ENCODE results near the gene TTLL9.

Gene TTLL9

DNA sequence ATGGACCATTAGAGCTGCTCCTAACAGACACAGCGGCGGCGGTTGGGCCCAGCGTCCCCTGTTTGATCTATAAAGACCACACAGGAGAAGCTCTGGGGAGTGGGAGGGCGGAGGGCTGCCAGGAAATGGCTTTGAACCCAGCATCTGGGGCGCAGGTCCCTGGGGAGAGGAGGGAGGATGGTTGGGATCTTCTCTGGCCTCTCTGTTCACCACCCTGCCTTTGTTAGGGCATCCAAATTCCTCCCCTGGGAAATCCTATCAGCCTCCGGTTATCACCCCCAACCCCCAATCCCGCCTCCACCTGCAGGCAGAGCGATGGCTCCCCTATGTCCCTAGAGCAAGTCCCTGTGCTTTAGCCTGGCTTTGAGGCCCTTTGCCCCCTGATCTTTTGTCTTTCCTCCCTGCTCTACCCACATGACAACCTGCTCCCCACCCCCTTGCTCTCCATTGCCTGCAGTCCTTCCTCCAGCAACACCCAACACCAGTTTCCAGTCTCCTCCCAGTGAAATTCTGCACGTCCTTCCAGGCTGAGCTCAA lies 104.6 kb downstream of the TTLL9 start:
- no peaks in the 10 kb centered on the region for H3K9me3 ChIP-seq (ENCODE audit: low read depth, low read length)
- H3K9ac ChIP-seq (ENCODE audit: insufficient read length), result no peak overlapping the region
- no peak for TF ChIP-seq POLR2AphosphoS5 (IDR thresholded peaks at IDR 0.05; ENCODE audit: borderline replicate concordance, low read depth, low read length)
- no peak for TF ChIP-seq EZH2 (IDR thresholded peaks at IDR 0.05)
- no peak for TF ChIP-seq FOXP2 (optimal IDR thresholded peaks at IDR 0.05; ENCODE audit: control extremely low read depth, extremely low read length, insufficient read depth)
- no peak overlapping the region for H3K4me3 ChIP-seq
- DNase-seq (ENCODE audit: low read depth, low spot score), result no peak
- H3K36me3 ChIP-seq (ENCODE audit: insufficient read depth, low read length), result no peaks in the 10 kb centered on the region
- no peak overlapping the region for H3K27ac ChIP-seq

DNA sequence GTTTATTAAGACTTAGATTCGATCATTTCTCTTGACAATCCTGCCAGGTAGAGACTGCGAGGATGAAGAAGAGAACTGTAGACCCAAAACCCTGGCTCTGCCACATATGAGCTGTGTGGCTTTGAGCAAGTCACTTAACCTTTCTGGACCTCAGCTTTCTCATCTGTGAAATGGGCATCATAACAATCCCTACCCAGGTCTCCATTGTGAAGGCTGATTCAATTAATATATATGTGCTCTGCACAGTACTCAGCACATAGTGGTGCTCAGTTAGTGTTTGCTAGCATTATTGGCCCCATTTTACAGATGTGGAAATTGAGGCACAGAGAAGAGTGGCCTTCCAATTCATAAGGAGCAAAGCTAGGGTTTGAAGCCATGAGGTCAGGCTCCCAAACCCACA lies 105.4 kb downstream of the TTLL9 start:
- Histone ChIP-seq H3K9ac (ENCODE audit: insufficient read length) (no peak overlapping the region), H3K9me3 (ENCODE audit: low read depth, low read length) (no peaks in the 10 kb centered on the region), H3K36me3 (ENCODE audit: insufficient read depth, low read length) (no peaks in the 10 kb centered on the region), H3K4me3 (no peak overlapping the region), H3K27ac (no peak overlapping the region)
- no peak for DNase-seq (ENCODE audit: low read depth, low spot score)
- TF ChIP-seq POLR2AphosphoS5 (IDR thresholded peaks at IDR 0.05; ENCODE audit: borderline replicate concordance, low read depth, low read length), result no peak
- TF ChIP-seq FOXP2 (optimal IDR thresholded peaks at IDR 0.05; ENCODE audit: control extremely low read depth, extremely low read length, insufficient read depth), result no peak
- no peak for TF ChIP-seq EZH2 (IDR thresholded peaks at IDR 0.05)

DNA sequence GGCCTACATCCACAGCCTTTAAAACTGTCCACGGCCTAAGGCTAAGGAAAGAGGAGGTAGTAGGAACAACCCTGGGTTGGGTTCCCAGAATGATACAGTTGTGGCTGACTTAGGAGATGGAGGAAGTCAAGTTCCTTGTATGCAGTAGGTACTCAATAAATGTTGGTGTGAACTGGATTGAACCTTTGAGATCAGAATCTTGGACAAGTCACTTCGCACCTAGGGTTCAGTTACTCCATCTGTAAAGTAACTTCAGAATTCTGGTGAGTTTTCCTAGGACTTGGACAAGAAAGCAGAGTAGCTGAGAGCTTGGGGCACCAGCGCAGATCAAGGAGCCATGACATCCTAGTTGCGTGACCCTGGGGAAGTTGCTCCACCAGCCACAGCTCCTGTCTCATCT lies 106.6 kb downstream of the TTLL9 start:
- Histone ChIP-seq H3K27ac (no peak overlapping the region), H3K9me3 (ENCODE audit: low read depth, low read length) (no peaks in the 10 kb centered on the region), H3K4me3 (no peak overlapping the region), H3K9ac (ENCODE audit: insufficient read length) (no peak overlapping the region), H3K36me3 (ENCODE audit: insufficient read depth, low read length) (no peaks in the 10 kb centered on the region)
- DNase-seq (ENCODE audit: low read depth, low spot score), result no peak
- TF ChIP-seq EZH2 (IDR thresholded peaks at IDR 0.05) (no peak), POLR2AphosphoS5 (IDR thresholded peaks at IDR 0.05; ENCODE audit: borderline replicate concordance, low read depth, low read length) (no peak), FOXP2 (optimal IDR thresholded peaks at IDR 0.05; ENCODE audit: control extremely low read depth, extremely low read length, insufficient read depth) (no peak)

DNA sequence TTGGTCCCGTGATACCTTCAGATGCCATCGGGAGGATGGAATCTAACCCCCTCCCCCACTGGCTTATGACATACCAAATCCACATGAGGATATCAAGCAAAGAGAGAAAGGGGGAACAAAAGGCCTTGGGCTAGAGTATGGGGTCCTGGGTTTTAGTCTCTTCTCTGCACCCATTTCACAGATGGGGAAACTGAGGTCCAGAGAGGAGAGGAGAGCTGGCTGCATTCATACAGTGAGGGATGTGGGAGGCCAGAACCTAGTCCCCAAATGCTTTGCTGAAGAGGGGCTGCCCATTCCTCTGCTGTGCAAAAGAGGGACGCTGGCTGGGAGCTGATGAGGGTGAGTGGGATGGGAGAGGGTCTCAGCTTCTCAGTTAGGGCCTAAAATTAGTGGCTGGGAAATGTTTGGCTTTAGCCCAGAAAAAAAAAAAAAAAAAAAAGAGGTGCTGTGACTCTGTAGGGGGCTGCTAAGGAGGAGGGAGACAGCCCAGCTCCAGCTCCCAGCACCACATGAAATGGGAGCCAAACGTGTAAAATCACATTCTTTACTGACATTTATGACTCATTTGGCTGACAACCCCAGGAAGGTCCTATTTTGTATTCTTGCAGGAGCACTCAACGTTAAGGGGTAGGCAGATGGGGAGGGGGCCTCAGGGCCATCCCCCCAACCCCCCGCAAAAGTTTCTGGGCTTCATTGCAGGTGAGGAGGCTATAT lies 109.4 kb downstream of the TTLL9 start:
- no peak overlapping the region for H3K27ac ChIP-seq
- TF ChIP-seq EZH2 (IDR thresholded peaks at IDR 0.05), result no peak
- no peak for TF ChIP-seq FOXP2 (optimal IDR thresholded peaks at IDR 0.05; ENCODE audit: control extremely low read depth, extremely low read length, insufficient read depth)
- no peak for TF ChIP-seq POLR2AphosphoS5 (IDR thresholded peaks at IDR 0.05; ENCODE audit: borderline replicate concordance, low read depth, low read length)
- no peaks in the 10 kb centered on the region for H3K9me3 ChIP-seq (ENCODE audit: low read depth, low read length)
- no peak for DNase-seq (ENCODE audit: low read depth, low spot score)
- H3K36me3 ChIP-seq (ENCODE audit: insufficient read depth, low read length), result no peaks in the 10 kb centered on the region
- H3K4me3 ChIP-seq, result no peak overlapping the region
- no peak overlapping the region for H3K9ac ChIP-seq (ENCODE audit: insufficient read length)

DNA sequence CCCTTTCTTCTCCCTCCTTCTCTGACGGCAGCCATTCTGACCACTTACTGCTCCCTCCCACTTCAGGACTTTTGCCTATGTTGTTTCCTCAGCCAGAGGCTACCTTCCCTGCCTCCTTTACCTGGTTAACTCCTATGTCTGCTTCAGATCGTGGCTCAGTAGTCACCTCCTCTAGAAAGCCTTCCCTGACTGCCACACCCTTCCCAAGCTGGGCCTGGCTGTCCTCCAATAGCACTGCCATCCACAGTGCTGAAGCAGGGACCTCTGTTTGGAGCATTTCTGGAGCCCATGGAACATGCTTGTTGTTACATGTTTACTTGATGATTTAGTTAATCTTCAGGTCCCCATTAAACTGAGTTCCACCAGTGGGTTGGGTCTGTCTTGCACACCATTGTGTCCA lies 111.3 kb downstream of the TTLL9 start:
- DNase-seq (ENCODE audit: low read depth, low spot score), result no peak
- Histone ChIP-seq H3K36me3 (ENCODE audit: insufficient read depth, low read length) (no peaks in the 10 kb centered on the region), H3K9ac (ENCODE audit: insufficient read length) (no peak overlapping the region), H3K9me3 (ENCODE audit: low read depth, low read length) (no peaks in the 10 kb centered on the region), H3K27ac (no peak overlapping the region), H3K4me3 (no peak overlapping the region)
- TF ChIP-seq EZH2 (IDR thresholded peaks at IDR 0.05) (no peak), FOXP2 (optimal IDR thresholded peaks at IDR 0.05; ENCODE audit: control extremely low read depth, extremely low read length, insufficient read depth) (no peak), POLR2AphosphoS5 (IDR thresholded peaks at IDR 0.05; ENCODE audit: borderline replicate concordance, low read depth, low read length) (no peak)

DNA sequence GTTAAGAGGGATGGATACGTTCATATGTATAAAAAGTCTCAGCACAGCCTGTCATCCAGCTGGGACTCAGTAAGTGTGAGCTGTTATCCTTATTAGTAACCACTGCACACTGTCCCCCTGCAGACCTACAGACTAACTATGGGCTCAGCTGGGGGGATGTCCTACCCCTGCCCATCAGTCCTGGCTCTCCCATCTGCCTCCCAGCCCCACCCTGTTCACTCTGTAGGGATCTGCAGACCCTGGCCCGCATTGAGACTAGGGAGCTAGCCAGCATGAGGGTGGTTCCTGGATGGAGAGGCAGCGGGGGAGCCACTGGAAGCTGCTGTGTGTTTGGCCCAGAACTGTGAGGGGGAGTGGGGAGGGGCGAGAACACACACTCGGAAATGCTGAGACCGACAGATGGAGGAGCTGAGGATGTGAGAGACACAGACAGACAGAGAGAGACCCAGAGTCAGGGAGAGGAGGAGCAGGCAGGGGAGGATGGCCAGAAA lies 114.6 kb downstream of the TTLL9 start:
- no peaks in the 10 kb centered on the region for H3K36me3 ChIP-seq (ENCODE audit: insufficient read depth, low read length)
- TF ChIP-seq EZH2 (IDR thresholded peaks at IDR 0.05), result no peak
- TF ChIP-seq FOXP2 (optimal IDR thresholded peaks at IDR 0.05; ENCODE audit: control extremely low read depth, extremely low read length, insufficient read depth), result no peak
- no peak for TF ChIP-seq POLR2AphosphoS5 (IDR thresholded peaks at IDR 0.05; ENCODE audit: borderline replicate concordance, low read depth, low read length)
- no peaks in the 10 kb centered on the region for H3K9me3 ChIP-seq (ENCODE audit: low read depth, low read length)
- no peak for DNase-seq (ENCODE audit: low read depth, low spot score)
- H3K9ac ChIP-seq (ENCODE audit: insufficient read length), result no peak overlapping the region
- no peak overlapping the region for H3K27ac ChIP-seq
- no peak overlapping the region for H3K4me3 ChIP-seq

DNA sequence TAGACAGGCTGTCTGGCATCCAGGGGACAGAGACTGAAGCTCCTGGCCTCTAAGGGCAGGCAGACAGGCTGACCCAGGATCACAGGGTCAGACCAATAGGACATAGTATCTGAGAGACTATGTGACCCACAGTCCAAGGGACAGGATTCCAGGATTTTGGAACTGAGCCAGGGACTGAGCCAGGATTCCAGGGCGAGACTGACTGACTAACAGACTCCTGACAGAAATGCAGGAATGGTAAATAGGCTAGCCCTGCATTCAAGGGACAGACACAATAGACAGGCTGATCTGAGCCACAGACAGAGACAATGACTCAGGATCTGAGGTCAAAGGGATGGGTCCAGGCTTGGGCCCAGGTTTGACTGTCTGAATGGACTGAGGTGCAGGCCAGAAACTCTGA lies 117.3 kb downstream of the TTLL9 start:
- DNase-seq (ENCODE audit: low read depth, low spot score), result no peak
- H3K27ac ChIP-seq, result no peak overlapping the region

DNA sequence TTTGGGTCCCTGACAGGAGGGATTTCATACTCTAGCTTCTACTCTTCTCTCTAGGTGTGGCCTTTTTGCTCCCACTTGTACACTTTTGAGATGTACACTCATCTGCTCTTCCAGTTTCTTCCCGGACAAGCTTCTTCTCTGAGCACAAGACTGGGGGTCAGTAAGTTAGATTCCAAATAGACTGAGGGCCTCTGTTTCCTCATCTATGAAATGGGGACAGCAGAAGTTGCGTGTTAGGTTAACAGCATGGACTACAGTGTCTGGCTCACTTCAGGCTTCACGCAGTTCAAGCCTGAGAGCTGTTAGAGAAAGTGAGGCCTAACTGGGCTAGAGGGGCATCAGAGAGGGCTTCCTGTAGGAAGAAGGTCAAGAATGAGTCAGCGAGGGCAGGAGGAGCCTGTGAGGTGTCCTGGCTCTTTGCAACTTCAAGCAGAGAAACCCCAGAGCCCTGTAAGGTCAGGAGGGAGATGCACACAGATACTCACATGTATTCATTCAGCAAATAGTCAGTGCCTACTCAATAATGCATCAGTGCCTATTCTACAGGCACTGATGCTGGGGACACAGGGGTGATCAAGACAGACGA lies 118.1 kb downstream of the TTLL9 start:
- TF ChIP-seq FOXP2 (optimal IDR thresholded peaks at IDR 0.05; ENCODE audit: control extremely low read depth, extremely low read length, insufficient read depth) (no peak), EZH2 (IDR thresholded peaks at IDR 0.05) (no peak), POLR2AphosphoS5 (IDR thresholded peaks at IDR 0.05; ENCODE audit: borderline replicate concordance, low read depth, low read length) (no peak)
- no peak for DNase-seq (ENCODE audit: low read depth, low spot score)
- Histone ChIP-seq H3K27ac (no peak overlapping the region), H3K9ac (ENCODE audit: insufficient read length) (no peak overlapping the region), H3K36me3 (ENCODE audit: insufficient read depth, low read length) (no peaks in the 10 kb centered on the region), H3K9me3 (ENCODE audit: low read depth, low read length) (no peaks in the 10 kb centered on the region), H3K4me3 (no peak overlapping the region)

More for the DNA sequence above, 117.3 kb downstream of the TTLL9 start:
- no peaks in the 10 kb centered on the region for H3K9me3 ChIP-seq (ENCODE audit: low read depth, low read length)
- no peak for TF ChIP-seq FOXP2 (optimal IDR thresholded peaks at IDR 0.05; ENCODE audit: control extremely low read depth, extremely low read length, insufficient read depth)
- no peak overlapping the region for H3K9ac ChIP-seq (ENCODE audit: insufficient read length)
- no peak overlapping the region for H3K4me3 ChIP-seq
- no peaks in the 10 kb centered on the region for H3K36me3 ChIP-seq (ENCODE audit: insufficient read depth, low read length)

Measured in SK-N-MC (cell line).